ENCODE data around the gene ZNG1B. TPM values are rescaled to one million over a fixed set of nuclear protein-coding genes. Genes with fewer than 3 reads are reported as not detected.
A peak's percentile ranks its signal among the peaks of the same experiment; 100 is the strongest.
"Not testable (repeated sequence)": the region's sequence is repeated elsewhere in the genome, so short reads cannot be mapped to it uniquely, and the experiment has no call there.

The ZNG1B gene
- 10 to 100 TPM; 29.9 to 51.1 (median 41.6) TPM for total RNA-seq

- intact Hi-C loops (cut with DNase I; ENCODE audit: low total_unique reads); H3K27me3 ChIP-seq; H3K4me1 ChIP-seq; H3K36me3 ChIP-seq; H3K9me3 ChIP-seq: not testable (repeated sequence)
- peak; percentile 72 to 80 for DNase-seq (ENCODE audit: low spot score in 2 of 2)
- Histone ChIP-seq H3K27ac (peak within 1 kb of the TSS; percentile 81 to 90), H3K4me3 (peak within 1 kb of the TSS; percentile 37 to 72 (median 52))
These were observed at the start of gene ZNG1B for GRCh38 chr2:113437508-113438465. Gene ZNG1B (plus strand): TSS chr2:113437691. CDS start chr2:113437869, 178 bp downstream.

- Histone ChIP-seq H3K9me3 (no peaks in the 10 kb centered on the region), H3K4me3 (peak overlapping the region in 2 of 3 donors; percentile 25 to 38), H3K4me1 (no peaks in the 10 kb centered on the region), H3K36me3 (no peaks in the 10 kb centered on the region), H3K27ac (no peak overlapping the region), H3K27me3 (no peaks in the 10 kb centered on the region)
- intact Hi-C loops (cut with DNase I; ENCODE audit: low total_unique reads): no loop called here
- TF ChIP-seq POLR2AphosphoS5 (IDR thresholded peaks at IDR 0.05) (no peak), CTCF (IDR thresholded peaks at IDR 0.05) (peak; percentile 37 to 97 (median 55))
- peak in 1 of 2 donors; percentile 46 for DNase-seq (ENCODE audit: low spot score in 2 of 2)
These were observed 47.2 kb upstream of the ZNG1B start for GRCh38 chr2:113390124-113390849.

- H3K36me3 ChIP-seq: no peaks in the 10 kb centered on the region
- H3K27ac ChIP-seq: no peak overlapping the region
- no peaks in the 10 kb centered on the region for H3K9me3 ChIP-seq
- H3K4me3 ChIP-seq: no peak overlapping the region
- no peak for DNase-seq (ENCODE audit: low spot score in 2 of 2)
- H3K4me1 ChIP-seq: no peaks in the 10 kb centered on the region
- intact Hi-C loops (cut with DNase I; ENCODE audit: low total_unique reads): no loop called here
- no peak for TF ChIP-seq CTCF (IDR thresholded peaks at IDR 0.05)
- no peak for TF ChIP-seq POLR2A (IDR thresholded peaks at IDR 0.05)
- no peak for TF ChIP-seq POLR2AphosphoS5 (IDR thresholded peaks at IDR 0.05)
- H3K27me3 ChIP-seq: no peaks in the 10 kb centered on the region
These were observed 46.4 kb upstream of the ZNG1B start for GRCh38 chr2:113391073-113391472.

GRCh38 chr2:113406114-113406513, 31.4 kb upstream of the ZNG1B start:
- no peak overlapping the region for H3K4me3 ChIP-seq
- intact Hi-C loops (cut with DNase I; ENCODE audit: low total_unique reads): no loop called here
- no peaks in the 10 kb centered on the region for H3K9me3 ChIP-seq
- DNase-seq (ENCODE audit: low spot score in 2 of 2): no peak
- H3K27ac ChIP-seq: no peak overlapping the region
- TF ChIP-seq POLR2AphosphoS5 (IDR thresholded peaks at IDR 0.05): no peak
- no peak for TF ChIP-seq POLR2A (IDR thresholded peaks at IDR 0.05)
- TF ChIP-seq CTCF (IDR thresholded peaks at IDR 0.05): no peak
- no peaks in the 10 kb centered on the region for H3K27me3 ChIP-seq
- H3K4me1 ChIP-seq: no peaks in the 10 kb centered on the region
- H3K36me3 ChIP-seq: no peaks in the 10 kb centered on the region

- Histone ChIP-seq H3K27ac (no peak overlapping the region), H3K4me3 (no peak overlapping the region), H3K4me1 (no peaks in the 10 kb centered on the region), H3K36me3 (no peaks in the 10 kb centered on the region), H3K9me3 (no peaks in the 10 kb centered on the region), H3K27me3 (no peaks in the 10 kb centered on the region)
- no peak for TF ChIP-seq POLR2AphosphoS5 (IDR thresholded peaks at IDR 0.05)
- no peak for TF ChIP-seq POLR2A (IDR thresholded peaks at IDR 0.05)
- no peak for TF ChIP-seq CTCF (IDR thresholded peaks at IDR 0.05)
- intact Hi-C loops (cut with DNase I; ENCODE audit: low total_unique reads): no loop called here
- DNase-seq (ENCODE audit: low spot score in 2 of 2): no peak
These were observed 29.9 kb upstream of the ZNG1B start for GRCh38 chr2:113407446-113408099.

- H3K27ac ChIP-seq; intact Hi-C loops (cut with DNase I; ENCODE audit: low total_unique reads); DNase-seq (ENCODE audit: low spot score in 2 of 2); H3K4me3 ChIP-seq; H3K9me3 ChIP-seq; H3K27me3 ChIP-seq; H3K4me1 ChIP-seq; H3K36me3 ChIP-seq: not testable (repeated sequence)
These were observed 25.7 kb upstream of the ZNG1B start for GRCh38 chr2:113411725-113412352.

- DNase-seq (ENCODE audit: low spot score in 2 of 2); H3K4me3 ChIP-seq; H3K4me1 ChIP-seq; H3K27me3 ChIP-seq; H3K9me3 ChIP-seq; H3K36me3 ChIP-seq; intact Hi-C loops (cut with DNase I; ENCODE audit: low total_unique reads); H3K27ac ChIP-seq: not testable (repeated sequence)
These were observed 24.7 kb upstream of the ZNG1B start for GRCh38 chr2:113412774-113413173.

GRCh38 chr2:113431773-113432172, 5.7 kb upstream of the ZNG1B start:
- H3K4me3 ChIP-seq; intact Hi-C loops (cut with DNase I; ENCODE audit: low total_unique reads); H3K27ac ChIP-seq: not testable (repeated sequence)

More at GRCh38 chr2:113431773-113432172, 5.7 kb upstream of the ZNG1B start:
- H3K9me3 ChIP-seq; DNase-seq (ENCODE audit: low spot score in 2 of 2); H3K36me3 ChIP-seq; H3K27me3 ChIP-seq; H3K4me1 ChIP-seq: not testable (repeated sequence)

Measured in breast epithelium (tissue), 4 donors.